NOMO-1 treated with dmso at 0.1 percent for 144 hours (cell line): Measurements from ENCODE around the gene DRC7.

Experiments used
- DNase-seq: peaks from one replicate; lab custom pipeline; 2025; ENCODE audit not compliant: unreplicated experiment; lab: John Stamatoyannopoulos, UW

Gene DRC7

DNA sequence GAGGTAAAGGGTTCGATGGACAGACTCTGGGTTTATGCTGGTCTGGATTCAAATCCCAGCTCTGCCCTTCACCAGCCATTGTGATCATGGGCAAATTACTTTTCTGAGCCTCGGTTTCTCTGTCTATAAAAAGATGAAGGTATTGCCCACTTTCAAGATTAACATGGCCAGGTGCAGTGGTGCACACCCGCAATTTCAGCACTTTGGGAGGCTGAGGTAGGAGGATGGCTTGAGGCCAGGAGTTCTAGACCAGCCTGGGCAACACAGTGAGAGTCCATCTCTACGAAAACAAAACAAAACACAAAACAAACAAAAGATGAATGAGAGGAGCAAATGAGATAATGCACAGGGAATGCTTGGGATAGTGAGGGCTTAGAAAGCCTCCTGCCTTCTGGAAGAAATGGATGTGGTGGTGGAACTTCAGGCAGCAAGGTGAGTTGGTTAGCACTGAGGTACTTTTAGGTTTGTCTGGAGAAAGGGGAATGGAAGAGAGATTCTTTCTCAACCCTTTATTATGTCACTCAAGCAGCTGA is 18.0 kb upstream of the DRC7 start:
- DNase-seq, result no peak

DNA sequence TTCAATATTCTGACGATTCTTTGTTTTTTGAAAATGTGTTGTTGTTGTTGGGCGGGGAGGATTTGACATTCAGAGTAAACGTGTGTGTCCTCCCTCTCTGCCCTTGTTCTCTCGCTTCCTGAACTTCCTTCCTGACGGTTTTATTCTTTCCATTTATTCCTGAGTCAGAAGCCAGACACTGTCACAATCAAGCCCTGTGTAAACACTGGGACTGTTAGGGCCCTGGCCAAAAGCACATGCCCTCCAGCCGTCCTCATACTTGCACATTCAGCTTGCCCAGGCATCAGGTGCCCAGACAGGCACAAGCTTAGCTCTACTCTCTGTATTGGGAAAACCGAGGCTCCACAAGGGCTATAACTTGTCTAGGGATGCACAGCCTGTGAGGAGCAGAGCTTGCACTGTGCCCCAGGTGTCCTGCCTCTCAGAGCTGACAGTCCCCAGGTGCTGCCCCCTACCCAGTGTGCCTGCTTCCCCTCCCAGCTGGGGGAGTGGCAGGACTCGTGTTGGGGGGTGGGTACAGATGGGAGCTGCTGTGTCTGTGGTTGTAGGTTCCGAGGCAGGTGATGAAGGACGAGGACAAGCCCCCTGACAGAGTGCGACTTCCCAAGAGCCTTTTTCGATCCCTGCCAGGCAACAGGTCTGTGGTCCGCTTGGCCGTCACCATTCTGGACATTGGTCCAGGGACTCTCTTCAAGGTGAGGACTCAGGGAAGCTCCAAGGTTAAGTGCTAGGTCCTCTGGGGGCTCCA is 16.8 kb upstream of the DRC7 start:
- no peak for DNase-seq

DNA sequence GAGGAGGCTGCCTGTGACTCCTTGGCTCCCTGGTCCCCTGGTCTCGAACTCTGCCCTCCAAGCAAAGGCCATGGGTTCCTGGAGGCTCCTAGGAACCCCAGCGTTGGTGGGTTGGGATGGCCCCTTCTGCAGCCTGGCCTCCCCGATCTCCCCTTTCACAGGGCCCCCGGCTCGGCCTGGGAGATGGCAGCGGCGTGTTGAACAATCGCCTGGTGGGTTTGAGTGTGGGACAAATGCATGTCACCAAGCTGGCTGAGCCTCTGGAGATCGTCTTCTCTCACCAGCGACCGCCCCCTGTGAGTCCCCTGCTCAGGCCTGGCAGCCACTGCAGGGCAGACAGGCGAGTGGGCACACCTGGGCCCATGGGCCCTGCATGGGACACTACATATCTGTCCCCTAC is 15.6 kb upstream of the DRC7 start:
- DNase-seq, result no peak

DNA sequence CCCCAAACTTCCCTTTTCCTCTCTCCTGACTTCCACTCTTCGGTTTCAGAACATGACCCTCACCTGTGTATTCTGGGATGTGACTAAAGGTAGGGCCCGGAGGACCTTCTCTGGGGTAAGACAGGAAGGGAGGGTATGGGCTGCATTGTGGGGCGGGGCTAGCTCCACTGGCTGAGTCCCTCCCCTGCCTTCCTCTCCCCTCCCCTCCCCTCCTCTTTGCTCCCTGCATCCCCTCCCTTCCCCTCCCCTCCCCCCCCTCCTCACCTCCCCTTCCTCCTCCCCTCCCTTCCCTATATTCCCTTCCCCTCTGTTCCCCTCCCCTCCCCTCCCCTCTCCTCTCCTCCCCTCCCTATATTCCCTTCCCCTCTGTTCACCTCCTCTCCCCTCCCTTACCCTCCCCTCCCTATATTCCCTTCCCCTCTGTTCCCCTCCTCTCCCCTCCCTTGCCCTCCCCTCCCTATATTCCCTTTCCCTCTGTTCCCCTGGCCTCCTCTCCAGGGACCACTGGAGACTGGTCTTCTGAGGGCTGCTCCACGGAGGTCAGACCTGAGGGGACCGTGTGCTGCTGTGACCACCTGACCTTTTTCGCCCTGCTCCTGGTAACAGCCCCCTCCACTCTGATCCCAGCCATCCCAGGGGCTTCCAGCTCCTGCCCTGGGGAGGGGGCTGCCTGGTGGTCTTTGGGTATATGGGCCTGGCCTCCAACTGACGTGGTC is 14.7 kb upstream of the DRC7 start:
- no peak for DNase-seq

DNA sequence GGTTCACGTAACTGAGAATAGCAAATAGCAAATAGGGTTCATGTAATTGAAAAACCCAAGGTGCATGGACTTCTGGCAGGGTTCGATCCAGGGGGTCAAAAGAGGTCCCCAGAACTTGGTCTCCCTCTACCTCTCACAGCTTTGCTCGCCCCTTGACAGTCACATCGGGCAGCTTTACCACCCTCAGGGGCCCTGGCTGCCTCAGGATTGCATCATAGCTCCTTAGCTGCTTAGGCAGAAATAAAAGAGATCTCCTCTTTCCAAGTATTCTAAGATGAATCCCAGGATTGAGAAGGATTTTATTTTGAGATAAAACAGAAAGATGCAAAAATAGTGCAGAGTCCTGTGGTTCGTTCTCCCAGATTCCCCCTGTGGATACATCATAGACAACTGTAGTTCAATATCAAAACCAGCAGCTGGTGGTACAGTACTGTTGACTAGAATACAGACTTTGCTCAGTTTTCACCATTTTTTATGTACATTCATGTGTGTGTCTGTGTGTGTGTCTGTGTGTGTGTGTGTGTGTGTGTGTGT is 13.7 kb upstream of the DRC7 start:
- DNase-seq, result no peak

DNA sequence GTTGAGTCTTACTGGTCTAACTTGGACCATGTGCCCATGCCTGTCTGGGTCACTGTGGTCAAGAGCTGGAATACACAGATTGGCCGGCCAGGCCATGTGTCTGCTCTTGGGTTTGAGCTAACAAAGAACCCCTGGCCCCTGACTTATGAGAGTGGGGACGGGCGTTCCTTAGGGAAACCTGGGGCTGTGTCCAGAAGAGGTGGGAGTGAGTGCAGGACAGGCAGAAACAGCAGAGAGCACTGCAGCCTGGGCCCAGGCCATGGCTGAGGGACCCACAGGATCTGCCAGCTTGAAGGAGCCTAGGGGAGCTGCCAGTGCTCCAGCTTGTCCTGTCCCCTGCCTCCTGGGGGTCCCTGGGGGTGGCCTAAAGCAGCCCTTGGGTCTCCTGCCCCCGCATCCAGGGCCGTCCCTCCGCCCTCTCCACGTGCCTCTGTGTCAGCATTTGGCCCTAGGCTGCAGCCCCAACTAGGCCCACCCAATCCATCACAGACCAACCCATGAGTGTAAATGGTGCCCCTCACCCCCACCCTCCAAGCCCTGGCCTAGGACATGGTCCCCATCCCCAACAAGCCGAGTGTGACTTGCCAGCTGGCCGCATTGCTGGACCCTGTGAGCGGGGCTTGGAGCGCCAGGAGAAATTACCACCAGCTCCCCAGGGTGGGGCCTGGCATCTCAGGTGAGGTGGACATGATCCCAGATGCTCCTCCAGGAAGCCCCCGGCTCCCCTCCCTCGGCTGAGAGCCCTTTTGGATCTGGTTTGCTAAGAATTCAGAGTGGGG is 12.5 kb upstream of the DRC7 start:
- DNase-seq, result no peak

DNA sequence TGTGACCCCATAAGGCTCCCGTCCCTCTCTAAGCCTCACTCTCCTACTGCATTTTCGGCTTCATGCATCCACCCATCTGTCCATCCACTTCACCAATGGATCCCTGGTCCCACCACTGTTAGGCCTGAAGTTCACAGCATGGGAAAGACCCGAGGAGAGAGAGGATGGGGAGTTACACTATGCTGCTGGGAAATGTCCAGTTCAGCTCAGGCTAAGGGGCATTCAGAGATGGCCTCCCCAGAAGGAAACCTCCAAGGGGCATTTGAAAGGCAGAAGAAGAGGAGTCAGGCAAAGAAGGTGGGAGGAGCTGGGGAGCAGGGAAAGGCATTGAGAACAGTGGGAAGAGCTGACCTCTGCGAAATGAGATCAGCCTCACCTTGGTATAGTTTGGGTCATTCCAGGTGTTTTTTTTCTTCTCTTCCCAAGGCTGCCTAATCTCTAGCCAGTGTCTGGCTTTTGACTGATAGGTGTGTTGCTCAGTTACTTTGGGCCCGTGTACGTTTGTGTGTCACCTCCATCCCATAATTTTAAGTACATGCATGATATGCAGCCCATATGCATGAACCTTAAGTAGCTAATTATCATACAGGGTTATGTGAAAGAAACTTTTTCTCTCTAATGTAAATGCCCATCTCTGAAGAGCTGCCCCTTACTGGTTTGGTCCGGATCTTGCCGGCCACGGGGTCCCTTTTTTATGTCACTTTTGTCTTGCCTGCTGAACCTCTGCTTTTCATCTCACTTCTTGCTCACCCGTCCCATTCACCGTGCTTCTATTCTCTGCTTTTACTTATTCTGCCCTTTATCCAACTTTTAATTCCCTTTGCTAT is 11.6 kb upstream of the DRC7 start:
- no peak for DNase-seq

DNA sequence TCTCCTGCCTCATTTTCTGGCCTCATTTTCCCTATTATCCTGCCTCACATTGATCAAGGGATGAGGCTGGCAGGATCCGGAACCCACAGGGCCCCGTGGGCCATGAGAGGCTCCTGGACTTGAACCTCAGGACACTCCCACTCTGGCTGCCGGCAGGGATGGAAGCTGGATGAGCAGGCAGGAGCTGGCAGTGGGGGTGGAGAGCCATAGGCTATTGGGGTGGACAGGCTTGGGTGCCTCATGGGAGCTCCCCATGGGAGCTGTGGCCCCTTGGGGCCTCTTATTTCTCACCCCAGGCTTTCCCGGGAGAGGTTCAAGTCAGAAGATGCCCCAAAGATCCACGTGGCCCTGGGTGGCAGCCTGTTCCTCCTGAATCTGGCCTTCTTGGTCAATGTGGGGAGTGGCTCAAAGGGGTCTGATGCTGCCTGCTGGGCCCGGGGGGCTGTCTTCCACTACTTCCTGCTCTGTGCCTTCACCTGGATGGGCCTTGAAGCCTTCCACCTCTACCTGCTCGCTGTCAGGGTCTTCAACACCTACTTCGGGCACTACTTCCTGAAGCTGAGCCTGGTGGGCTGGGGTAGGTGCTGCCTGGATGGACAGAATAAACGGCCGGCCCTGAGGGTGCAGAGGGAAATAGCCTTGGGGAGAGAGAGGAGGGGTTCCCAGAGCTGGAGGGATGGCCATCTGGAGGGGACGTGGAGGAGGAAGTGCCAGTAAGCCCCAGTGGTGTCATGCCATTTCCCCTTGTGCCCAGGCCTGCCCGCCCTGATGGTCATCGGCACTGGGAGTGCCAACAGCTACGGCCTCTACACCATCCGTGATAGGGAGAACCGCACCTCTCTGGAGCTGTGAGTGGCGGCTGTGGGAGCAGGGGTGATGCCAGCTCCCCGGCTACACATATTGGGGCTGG is 10.7 kb upstream of the DRC7 start:
- DNase-seq, result no peak

DNA sequence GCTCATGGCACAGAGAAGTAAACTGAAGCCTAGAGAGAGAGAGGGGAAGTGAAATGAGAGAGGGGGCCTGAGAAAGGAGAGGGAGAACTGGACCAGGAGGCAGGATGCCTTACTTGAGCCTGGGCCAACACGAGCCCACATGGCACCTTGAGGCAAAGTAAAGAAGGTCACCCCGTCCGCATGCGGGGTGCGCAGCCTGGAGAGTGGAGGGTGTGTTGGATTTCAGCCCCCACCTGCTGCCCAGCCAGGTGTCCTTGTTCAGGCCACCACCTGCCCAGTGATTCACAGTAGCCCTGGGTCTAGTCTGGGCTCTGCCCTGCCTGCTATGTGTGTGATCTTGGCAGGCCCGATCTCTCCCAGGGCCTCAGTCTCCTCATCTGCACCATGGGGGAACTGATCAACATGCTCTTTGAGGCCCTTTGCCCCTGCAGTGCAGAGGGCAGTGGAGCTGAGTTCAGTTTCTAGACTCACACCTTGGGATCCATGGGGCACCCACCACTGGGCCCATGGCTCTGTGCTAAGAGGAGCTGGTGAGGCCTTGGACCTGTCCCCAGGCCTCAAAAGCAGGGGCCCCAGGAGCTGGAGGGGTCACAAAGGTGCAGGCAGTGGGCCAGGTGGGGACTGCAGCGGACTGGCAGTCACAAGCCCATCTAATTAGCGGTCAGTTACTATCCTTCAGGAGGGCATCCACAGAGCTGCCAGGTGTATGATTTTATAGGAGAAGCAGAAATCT is 9.8 kb upstream of the DRC7 start:
- DNase-seq, result no peak

DNA sequence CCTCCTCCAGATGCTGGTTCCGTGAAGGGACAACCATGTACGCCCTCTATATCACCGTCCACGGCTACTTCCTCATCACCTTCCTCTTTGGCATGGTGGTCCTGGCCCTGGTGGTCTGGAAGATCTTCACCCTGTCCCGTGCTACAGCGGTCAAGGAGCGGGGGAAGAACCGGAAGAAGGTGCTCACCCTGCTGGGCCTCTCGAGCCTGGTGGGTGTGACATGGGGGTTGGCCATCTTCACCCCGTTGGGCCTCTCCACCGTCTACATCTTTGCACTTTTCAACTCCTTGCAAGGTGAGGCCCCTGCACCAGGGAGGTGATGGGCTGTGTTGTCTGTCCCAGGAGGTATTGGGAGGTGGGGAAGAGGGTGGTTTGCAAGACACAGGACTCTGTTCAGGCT is 9.0 kb upstream of the DRC7 start:
- no peak for DNase-seq

DNA sequence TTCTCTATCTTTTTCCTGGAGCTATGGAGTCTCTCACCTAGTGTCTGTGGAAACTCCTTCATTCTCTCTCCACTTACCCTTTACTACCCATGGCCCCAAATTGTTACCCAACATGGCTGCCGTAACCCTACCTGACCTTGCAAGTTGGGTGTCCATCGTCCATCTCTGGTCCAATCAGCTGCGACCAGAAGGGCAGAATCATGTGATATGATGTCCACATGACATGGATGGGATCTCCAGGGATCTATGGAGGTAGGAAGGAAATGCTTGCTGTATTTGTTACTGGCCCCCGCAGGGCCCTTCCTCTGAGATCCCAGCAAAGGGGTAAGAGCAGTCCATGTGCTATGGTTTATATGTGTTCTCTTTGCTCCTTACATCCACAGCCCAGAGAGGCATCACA is 8.0 kb upstream of the DRC7 start:
- DNase-seq, result no peak

DNA sequence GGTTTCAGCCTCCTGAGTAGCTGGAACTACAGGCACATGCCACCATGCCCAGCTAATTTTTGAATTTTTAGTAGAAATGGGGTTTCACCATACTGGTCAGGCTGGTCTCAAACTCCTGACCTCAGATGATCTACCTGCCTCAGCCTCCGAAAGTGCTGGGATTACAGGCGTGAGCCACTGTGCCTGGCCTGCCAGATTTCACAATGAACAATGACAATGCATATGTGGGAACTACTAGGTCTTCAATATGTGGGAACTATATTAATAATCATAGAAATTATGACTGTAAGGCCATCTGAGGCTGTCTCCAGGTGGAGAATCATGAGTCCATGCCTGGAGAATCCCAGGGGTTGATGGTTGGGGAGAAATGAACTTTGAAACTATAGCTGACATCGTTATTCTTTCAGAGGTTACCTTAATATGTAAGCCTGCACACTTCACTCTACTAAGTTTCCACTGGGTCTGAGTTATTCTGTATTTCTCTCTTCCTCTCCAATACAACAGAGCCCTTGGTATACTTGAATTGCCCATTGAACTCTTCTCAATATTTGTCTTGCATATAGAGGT is 7.2 kb upstream of the DRC7 start:
- DNase-seq, result no peak

DNA sequence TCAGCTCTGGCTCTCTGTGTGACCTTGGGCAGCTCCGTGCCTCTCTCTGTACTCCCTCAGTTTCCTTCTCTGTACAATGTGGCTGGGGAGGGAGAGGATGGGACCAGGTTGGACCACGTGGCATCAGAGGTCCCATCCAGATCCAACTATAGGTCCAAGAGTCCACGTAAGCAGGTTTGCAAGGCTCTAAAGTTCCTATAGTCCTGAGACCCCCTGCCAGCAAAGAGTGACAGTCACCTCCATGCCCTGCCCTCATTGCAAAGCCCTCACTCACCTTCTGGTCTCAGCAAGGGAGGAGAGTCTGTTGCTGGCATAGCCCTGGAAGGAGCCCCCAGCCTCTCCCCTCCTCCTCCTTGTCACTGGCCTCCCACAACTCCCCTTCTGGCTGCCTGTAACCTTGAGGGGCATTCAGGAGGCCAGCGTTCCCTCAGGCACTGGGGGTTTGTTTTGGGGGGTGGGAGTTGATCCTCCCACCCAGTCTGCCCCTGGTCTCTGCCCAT is 6.1 kb upstream of the DRC7 start:
- DNase-seq, result no peak

DNA sequence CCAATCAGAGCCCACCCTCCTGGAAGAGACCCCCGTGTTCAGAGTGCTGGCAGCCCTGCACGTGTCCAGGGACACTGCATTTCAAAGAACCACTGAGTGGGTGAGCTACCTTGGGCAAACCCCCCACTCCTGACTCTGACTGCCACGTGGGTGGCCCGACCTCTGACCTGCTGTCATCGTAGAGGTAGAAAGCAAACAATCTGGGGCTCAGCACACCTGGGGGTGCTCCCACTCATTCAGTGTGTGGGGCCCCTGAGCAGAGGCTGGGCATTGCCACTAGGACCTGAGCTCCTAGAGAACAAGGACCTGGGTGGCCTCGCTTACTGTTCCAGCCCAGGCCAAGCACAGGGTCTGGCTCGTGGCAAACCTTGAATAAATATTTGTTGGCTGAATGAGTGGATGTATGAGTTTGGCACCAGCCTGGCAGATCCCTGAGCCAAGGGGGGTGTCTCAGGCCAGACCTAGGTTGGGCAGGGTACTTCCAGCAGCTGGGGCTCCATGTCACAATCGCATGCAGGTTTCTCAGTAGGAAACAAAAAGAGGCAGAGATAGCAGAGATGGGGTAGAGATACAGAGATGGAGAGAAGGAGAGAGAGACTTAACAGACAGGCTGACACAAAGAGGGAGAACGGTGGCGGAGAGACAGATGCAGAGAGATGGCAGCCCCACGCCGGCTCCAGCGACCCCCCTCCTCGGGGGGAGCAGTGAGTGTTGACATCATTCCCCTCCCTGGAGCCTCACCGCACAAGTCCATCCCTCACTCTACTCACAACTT is 5.4 kb upstream of the DRC7 start:
- no peak for DNase-seq

DNA sequence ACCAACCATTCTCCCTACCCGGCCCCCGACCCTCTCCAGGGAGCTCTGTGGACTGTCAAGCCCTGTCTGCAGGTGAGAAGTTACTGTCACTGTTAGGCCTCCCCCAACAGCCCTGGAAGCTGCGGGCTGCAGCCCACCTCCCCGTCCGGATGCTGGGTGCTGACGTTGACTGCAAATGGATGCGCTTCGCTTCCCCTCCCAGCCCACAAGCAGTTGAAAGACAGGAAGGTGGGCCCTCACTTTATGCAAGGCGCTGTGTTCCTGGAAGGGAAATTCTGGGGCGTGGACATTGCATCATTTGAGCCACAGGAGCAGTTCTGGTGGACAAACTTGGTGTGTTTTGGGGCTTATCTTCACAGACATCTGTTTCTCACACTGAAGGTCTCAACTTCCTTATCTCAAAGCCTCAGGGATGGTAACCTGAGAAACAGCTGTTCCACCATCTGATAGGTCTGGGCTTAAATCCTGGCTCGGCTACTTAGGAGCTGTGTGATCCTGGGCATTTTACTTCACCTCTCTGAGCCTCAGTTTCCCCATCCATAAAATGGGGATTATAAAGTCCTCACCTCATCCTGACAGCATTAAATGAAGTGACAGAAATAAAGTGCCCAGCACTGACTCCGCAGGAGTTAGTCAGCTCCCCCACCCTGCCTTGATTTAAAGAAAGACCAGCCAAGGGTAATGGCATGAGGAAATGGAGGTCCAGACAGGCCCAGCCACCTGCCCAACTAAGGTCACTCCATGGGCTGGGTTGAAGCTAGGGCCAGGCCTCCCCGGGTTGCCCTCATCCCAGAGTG is 4.6 kb upstream of the DRC7 start:
- DNase-seq, result peak; percentile 82

DNA sequence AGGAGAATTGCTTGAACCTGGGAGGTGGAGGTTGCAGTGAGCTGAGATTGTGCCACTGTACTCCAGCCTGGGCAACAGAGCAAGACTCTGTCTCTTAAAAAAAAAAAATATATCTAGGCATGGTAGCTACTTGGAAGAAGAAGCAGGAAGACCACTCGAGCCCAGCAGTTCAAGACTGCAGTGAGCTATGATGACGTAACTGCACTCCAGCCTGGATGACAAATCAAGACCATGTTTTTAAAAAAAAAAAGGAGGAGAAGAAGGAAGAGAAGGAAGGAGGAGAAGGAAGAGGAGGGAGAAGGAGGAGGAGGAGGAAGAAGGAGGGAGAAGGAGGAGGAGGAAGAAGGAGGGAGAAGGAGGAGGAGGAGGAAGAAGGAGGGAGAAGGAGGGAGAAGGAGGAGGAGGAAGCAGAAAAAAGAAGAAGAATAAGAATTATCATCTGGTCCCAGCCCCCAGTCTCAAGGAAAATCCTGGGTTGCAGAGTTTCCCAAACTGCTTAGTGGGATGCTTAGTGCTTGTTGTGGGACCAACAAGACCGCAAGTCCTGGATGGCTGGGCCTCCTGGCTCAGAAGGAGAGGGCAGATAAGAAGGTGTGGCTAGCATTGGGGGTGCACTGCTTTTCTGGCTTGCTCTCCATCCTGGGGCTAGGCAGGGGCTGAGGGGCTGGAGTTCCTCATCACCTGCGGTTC is 3.7 kb upstream of the DRC7 start:
- DNase-seq, result no peak
